GM19043 (cell line): ENCODE results near the gene PPFIA2.
"Not testable (repeated sequence)": the region's sequence is repeated elsewhere in the genome, so short reads cannot be mapped to it uniquely, and the experiment has no call there.

Experiments
- ATAC-seq: cut with Tn5 transposase; IDR thresholded peaks from one replicate; pipeline ENCODE4 v1.9.1; 2021; ENCODE audit warnings: low read depth; ENCODE audit not compliant: unreplicated experiment

The PPFIA2 gene

GRCh38 chr12:81222846-81223592 is 536.1 kb downstream of the PPFIA2 start:
- ATAC-seq, result no peak

- no peak for ATAC-seq
Measured at GRCh38 chr12:81221681-81222080, 537.5 kb downstream of the PPFIA2 start.

- no peak for ATAC-seq
Measured at GRCh38 chr12:81216739-81217138, 542.4 kb downstream of the PPFIA2 start.

GRCh38 chr12:81212996-81213696 is 546.0 kb downstream of the PPFIA2 start:
- no peak for ATAC-seq

GRCh38 chr12:81211306-81211705 is 547.8 kb downstream of the PPFIA2 start:
- ATAC-seq, result no peak

- ATAC-seq, result not testable (repeated sequence)
Measured at GRCh38 chr12:81209772-81210225, 549.4 kb downstream of the PPFIA2 start.

- no peak for ATAC-seq
Measured at GRCh38 chr12:81209012-81209411, 550.1 kb downstream of the PPFIA2 start.

- ATAC-seq, result no peak
Measured at GRCh38 chr12:81208187-81208911, 550.8 kb downstream of the PPFIA2 start.
